ENCODE results near the gene PRRG4. TPM values are rescaled to one million over a fixed set of nuclear protein-coding genes. Genes with fewer than 3 reads are reported as not detected.

Gene PRRG4
- total RNA-seq, 1 experiment from 2014 or later, result 1.2 TPM

DNA sequence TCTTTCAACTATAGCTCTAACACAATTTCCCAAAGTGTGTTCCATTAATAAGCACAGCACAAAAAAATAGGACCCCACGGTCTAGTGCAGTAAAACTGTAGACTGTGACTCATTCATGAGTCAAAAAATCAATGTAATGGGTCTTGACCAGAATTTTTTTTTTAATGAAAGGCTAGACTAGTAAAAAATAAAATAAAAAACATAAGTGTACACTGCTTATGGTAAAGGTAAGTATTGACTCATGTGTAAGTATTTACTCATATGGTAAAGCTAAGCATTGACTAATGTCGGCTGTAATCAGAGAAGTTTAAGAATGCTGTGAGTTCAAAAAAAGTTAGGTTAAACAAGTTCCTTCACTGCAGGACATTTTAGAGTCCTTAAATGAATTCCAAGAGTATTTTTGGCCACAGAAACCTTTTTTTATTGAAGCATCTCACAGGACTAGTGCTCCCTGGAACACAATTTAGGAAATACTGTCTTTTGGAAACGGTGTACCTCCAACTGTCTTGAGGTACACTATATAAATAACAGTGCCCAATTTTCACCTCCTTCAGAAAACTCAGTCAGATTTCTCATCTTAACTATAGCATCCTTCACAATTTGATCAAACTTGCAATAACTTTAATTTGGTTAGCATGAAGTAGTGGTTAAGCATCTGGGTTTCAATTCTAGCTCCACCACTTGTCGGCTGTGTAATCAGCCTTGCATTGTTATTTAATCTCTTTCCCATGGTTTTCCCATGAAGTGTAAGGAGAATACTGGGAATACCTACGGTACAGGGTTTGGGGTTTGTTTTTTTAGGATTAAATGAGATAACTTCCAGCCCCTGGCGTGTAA lies 37.4 kb upstream of the PRRG4 start:
- Histone ChIP-seq H4K5ac (ENCODE audit: insufficient read length, low read depth, low read length) (no peak overlapping the region), H2BK120ac (ENCODE audit: low read depth, low read length, poor library complexity, severe bottlenecking) (no peak overlapping the region), H3K23me2 (ENCODE audit: insufficient read length, low read depth, low read length, poor library complexity, severe bottlenecking) (no peaks in the 10 kb centered on the region), H3K4ac (ENCODE audit: low read depth, low read length) (no peak overlapping the region), H3K9ac (ENCODE audit: extremely low read depth, insufficient read length, low read length) (no peak overlapping the region), H3K79me2 (ENCODE audit: insufficient read depth, low read length) (no peaks in the 10 kb centered on the region), H3K9me3 (ENCODE audit: control insufficient read depth, low read depth, low read length) (no peaks in the 10 kb centered on the region), H3K79me1 (ENCODE audit: insufficient read depth, low read depth, low read length, poor library complexity, severe bottlenecking) (no peaks in the 10 kb centered on the region), H2BK12ac (ENCODE audit: insufficient read length, low read depth, low read length) (no peak overlapping the region), H4K8ac (replicated peaks; ENCODE audit: insufficient read length, low read depth, low read length) (no peak overlapping the region), H3K27ac (ENCODE audit: insufficient read length, low read depth, low read length) (no peak overlapping the region), H2BK20ac (ENCODE audit: low read depth, low read length, poor library complexity, severe bottlenecking) (no peak overlapping the region), H3T11ph (ENCODE audit: low read length) (no peak overlapping the region), H2AK5ac (ENCODE audit: insufficient read length, low read length) (no peak overlapping the region), H3K18ac (ENCODE audit: insufficient read length, low read depth, low read length) (no peak overlapping the region), H2AFZ (ENCODE audit: low read length) (no peak overlapping the region), H2BK15ac (ENCODE audit: low read depth, low read length) (no peak overlapping the region), H3K56ac (ENCODE audit: insufficient read length, low read depth, low read length) (no peak overlapping the region), H3K27me3 (ENCODE audit: insufficient read depth, low read length) (no peaks in the 10 kb centered on the region), H3K23ac (ENCODE audit: insufficient read length, low read depth, low read length) (no peak overlapping the region), H3K4me1 (ENCODE audit: insufficient read depth, low read length) (no peaks in the 10 kb centered on the region), H2BK5ac (ENCODE audit: insufficient read length, low read length) (no peak overlapping the region), H4K91ac (ENCODE audit: insufficient read length, low read depth, low read length) (no peak overlapping the region), H3K14ac (ENCODE audit: insufficient read depth, low read length) (no peak overlapping the region), H3K4me2 (ENCODE audit: insufficient read depth, insufficient read length, low read length) (no peak overlapping the region), H4K20me1 (ENCODE audit: control insufficient read depth, insufficient read depth, insufficient read length) (no peaks in the 10 kb centered on the region)
- DNase-seq, result no peak
- H3K27me3 Mint-ChIP-seq (ENCODE audit: low read depth), result peaks cover 7% of the 10 kb centered on the region
- WGBS (ENCODE audit: extremely low coverage, insufficient read length, low lambda C conversion rate), result no CpG with 5 or more reads among the region's 6 CpGs
- no peaks in the 10 kb centered on the region; a peak in 1 of 5 replicates for H3K9me3 Mint-ChIP-seq
- no peak overlapping the region for H3K27ac Mint-ChIP-seq
- peaks cover 3 to 6% of the 10 kb centered on the region in 2 experiments; a peak in 3 of 4 replicates for H3K4me1 Mint-ChIP-seq
- H3K4me3 Mint-ChIP-seq, result peak overlapping the region in 1 of 2 experiments; percentile 16; a peak in 1 of 5 replicates
- TF ChIP-seq, protein P1, sequence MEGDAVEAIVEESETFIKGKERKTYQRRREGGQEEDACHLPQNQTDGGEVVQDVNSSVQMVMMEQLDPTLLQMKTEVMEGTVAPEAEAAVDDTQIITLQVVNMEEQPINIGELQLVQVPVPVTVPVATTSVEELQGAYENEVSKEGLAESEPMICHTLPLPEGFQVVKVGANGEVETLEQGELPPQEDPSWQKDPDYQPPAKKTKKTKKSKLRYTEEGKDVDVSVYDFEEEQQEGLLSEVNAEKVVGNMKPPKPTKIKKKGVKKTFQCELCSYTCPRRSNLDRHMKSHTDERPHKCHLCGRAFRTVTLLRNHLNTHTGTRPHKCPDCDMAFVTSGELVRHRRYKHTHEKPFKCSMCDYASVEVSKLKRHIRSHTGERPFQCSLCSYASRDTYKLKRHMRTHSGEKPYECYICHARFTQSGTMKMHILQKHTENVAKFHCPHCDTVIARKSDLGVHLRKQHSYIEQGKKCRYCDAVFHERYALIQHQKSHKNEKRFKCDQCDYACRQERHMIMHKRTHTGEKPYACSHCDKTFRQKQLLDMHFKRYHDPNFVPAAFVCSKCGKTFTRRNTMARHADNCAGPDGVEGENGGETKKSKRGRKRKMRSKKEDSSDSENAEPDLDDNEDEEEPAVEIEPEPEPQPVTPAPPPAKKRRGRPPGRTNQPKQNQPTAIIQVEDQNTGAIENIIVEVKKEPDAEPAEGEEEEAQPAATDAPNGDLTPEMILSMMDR (conservative IDR thresholded peaks at IDR 0.05), result no peak
- no peaks in the 10 kb centered on the region for H3K36me3 Mint-ChIP-seq (ENCODE audit: insufficient read depth in 1 of 3, low read depth in 3 of 3)

Measured in H9 (cell line).